HG03097 (cell line): Measurements from ENCODE around the gene NOP9.
"Not testable (repeated sequence)": the region's sequence is repeated elsewhere in the genome, so short reads cannot be mapped to it uniquely, and the experiment has no call there.

Experiments used
- ATAC-seq: cut with Tn5 transposase; IDR thresholded peaks from one replicate; pipeline ENCODE4 v1.9.1; 2021; ENCODE audit not compliant: unreplicated experiment, low FRiP score

NOP9 gene

DNA sequence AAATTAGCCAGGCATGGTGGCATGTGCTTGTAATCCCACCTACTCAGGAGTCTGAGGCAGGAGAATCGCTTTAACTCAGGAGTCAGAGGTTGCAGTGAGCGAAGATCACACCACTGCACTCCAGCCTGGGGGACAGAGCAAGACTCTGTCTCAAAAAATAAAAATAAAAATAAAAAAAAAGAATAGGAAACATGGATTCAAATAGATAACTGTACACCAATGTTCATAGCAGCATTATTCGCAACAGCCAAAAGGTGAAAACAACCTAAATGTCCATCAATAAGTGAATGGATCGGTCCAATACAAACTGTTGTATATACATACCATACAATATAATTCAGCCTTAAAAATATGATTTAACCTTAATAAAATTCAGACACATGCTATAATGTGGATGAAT, 43.2 kb downstream of the NOP9 start:
- ATAC-seq: no peak

DNA sequence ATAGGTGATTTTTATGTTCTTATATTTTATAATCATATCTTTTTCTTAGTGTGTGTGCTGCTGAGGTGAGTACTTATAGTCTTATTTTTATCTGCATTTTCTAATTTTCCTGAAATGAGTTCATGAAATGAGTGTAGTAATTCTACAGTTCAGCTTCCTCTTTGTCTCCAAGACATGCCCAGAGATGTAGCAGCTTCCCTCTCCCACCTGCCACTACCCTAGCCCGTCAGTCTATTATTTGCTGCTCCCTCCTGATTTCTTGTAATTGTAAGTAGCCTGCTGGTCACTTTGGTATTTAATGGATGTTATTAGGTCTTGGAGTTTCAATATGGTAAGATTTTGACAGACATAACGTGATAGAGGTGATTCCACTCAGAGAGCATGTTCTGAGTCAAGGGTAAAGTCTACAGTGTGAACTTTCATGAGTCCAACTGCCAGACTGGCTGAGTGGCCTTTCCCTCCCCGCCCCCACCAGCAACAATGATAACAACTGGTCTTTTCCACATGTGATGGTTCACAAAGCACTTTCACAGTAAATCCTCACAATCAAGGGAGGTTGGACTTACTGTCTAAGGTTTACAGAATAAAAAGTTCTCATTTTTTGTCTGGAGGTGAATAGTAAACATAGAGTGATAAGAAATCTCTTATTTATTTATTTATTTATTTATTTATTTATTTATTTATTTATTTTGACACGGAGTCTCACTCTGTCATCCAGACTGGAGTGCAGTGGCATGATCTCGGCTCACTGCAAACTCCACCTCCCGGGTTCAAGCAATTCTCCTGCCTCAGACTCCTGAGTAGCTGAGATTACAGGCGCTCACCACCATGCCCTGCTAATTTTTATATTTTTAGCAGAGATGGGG, 44.4 kb downstream of the NOP9 start:
- ATAC-seq: no peak

DNA sequence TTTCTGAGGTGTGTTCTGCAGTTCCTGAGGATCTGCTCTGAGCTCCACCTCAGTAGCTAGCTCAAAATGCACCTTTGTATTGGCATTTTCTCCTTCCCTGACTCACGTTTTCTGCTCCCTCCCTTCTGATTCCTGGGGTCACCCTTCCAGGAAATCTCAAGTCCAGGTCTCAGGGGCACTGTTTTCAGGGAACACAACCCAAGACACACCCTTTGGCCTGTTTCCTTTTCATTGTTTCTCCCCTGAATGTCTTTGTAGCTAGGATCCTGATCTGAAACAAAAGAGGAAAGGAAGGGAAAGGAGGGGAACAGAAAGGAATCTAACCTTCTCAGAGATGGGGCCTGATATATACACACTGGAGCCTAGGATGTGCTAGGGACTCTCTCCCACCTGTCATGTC, 47.5 kb downstream of the NOP9 start:
- ATAC-seq: no peak

DNA sequence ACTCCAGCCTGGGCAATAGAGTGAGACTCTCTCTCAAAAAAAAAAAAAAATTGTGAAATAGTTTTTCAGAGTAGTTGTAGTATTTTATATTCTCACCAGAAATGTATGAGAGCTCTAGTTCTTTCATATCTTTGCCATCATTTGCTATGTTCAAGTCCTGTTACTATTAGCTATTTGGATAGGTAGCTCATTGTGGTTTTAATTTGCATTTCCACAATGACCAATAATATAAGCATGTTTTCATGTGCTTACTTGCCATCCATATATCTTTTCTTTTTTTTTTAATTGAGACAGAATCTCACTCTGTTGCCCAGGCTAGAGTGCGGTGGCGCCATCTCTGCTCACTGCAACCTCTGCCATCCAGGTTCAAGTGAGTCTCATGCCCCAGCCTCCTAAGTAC, 48.5 kb downstream of the NOP9 start:
- no peak for ATAC-seq

DNA sequence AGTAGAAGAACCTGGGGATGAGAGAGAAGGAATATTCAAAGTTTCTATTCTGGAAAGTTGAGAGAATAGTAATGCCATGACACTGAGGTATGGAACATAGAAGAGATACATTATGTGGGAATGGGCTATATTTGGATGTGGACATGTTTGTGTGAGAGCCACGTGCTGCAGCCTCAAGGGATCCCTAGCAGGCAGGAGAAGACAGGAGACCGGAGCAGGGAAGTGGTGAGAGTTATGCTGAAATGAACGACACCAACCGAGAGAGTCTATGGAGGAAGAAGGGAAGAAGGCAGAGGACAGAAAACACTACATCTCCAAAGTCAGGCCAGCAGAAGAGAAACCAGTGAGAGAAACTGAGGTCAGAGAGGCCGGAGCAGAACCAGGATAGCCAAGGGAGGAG, 50.1 kb downstream of the NOP9 start:
- no peak for ATAC-seq

DNA sequence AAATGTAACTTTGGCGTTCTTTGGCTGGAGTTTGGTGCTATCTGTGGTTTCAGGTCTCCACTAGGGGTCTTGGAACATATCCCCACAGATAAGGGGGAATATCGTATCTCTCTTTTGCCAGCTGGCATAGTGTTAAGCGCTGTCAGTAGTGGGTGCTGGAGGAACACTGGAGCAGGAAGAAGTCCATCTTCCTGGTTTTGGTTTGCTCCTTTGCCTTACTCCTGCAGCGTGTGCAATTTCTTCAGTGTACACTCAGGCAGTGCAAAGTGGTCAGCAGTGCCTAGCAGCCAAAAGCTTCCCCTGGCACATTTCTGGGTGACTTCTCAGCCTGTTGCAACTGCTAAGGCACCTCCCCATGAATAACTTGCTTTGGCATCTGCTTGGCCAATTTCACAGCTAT, 51.9 kb downstream of the NOP9 start:
- no peak for ATAC-seq

DNA sequence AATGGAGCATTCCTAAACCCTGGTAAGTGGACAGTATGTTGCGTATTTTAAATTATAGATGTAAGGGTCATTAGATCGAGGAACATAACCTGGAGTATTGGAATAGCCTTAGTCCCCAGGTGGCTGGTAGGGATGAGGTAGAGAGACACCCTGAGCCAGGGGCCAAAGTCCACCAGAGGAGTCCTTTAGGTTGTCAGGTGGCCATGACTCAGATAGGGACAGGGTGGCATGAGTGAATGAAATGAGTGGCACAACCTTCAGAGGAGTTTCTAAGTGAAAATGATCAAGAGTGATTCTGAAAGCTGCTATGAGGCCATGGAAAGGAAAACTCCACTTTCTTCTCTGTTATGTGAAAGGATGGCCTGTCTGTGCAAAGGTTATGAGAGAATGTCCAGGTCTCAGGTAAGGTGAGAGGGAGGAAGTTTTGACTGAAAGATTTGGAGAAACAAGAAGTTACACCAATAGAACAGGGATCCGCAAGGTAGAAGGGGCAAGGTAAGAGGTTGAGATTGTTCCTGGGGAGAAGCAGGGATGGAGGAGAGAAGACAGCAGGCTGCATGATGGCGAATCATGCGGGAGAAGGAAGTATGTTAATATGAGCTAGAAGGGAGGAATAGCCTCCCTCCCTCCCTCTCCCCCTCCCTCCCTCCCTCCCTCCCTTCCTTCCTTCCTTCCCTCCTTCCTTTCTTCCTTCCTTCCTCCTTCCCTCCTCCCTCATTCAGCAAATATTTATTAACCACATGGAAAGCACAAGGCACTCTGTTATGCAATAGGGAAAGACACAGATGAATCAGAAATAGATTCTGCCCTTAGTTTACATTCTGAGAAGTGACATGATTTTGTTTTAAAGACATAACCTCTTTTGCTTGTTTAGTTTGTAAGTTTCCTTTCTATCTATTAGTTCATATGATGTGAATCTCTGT, 54.2 kb downstream of the NOP9 start:
- ATAC-seq: no peak

DNA sequence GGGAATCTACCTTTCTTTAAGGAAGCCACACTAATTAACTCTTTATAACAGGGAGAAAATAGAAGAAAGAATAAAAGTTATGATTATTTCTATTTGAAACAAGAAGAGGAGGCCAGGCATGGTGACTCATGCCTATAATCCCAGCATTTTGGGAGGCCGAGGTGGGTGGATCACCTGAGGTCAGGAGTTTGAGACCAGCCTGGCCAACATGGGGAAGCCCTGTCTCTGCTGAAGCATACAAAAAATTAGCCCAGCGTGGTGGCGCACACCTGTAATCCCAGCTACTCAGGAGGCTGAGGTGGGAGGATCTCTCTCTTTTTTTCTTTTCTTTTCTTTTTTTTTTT, 54.8 kb downstream of the NOP9 start:
- not testable (repeated sequence) for ATAC-seq

DNA sequence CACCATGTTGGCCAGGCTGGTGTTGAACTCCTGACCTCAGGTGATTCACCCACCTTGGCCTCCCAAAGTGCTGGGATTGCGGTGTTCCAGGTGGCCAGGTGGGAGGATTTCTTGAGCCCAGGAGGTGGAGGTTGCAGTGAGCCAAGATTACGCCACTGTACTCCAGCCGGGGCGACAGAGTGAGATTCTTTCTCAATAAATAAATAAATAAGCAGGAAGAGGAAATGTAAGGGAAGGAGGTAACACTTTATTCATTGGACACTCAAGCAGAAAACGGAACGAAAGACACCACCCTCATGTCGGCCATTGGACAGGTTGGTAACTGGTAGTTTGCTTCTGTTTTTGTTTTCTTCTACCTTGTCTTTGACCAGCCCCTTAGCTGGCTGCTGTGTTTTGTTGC, 55.4 kb downstream of the NOP9 start:
- ATAC-seq: no peak

DNA sequence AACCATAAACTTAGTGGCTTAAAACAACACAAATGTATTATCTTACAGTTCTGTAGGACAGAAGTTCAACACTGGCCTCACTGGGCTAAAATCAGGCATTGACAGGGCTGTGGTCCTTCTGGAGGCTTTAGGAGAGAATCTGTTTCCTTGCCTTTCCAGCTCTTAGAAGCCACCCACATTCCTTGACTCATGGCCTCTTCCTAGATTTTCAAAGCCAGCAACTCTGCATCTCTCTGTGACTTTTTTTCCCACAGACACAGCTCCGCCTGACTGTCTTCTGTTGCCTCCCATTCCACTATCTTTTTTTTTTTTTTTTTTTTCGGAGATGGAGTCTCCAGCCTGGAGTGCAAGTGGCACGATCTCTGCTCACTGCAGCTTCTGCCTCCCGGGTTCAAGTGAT, 56.6 kb downstream of the NOP9 start:
- ATAC-seq: no peak
